Endothelial cell of umbilical vein (primary cell): Measurements from ENCODE around the gene P4HB.

Experiments used
- EZH2 ChIP-seq: IDR thresholded peaks from 2 replicates; pipeline ENCODE4 v1.6.1; 2012; ENCODE audit warnings: borderline replicate concordance, low read depth, mild to moderate bottlenecking, moderate library complexity, low read length, inconsistent platforms; ENCODE audit not compliant: severe bottlenecking
- GATA2 ChIP-seq: IDR thresholded peaks from 2 replicates; pipeline ENCODE4 v1.7.0; 2011; ENCODE audit warnings: low read depth, mild to moderate bottlenecking, moderate library complexity, mixed read lengths, low read length; ENCODE audit not compliant: insufficient read length, insufficient read depth
- JUN ChIP-seq: IDR thresholded peaks from 2 replicates; pipeline ENCODE4 v1.6.1; 2011; ENCODE audit warnings: borderline replicate concordance, low read depth; ENCODE audit not compliant: insufficient read length, insufficient read depth
- POLR2A ChIP-seq: IDR thresholded peaks from 2 replicates; pipeline ENCODE4 v1.6.1; 2012; ENCODE audit warnings: low read depth, mild to moderate bottlenecking, control low read depth, low read length
- POLR2AphosphoS5 ChIP-seq: IDR thresholded peaks from 2 replicates; pipeline ENCODE4 v1.6.1; 2012; ENCODE audit warnings: low read depth, mild to moderate bottlenecking, control low read depth, low read length, moderate library complexity; ENCODE audit not compliant: insufficient read depth
- TF ChIP-seq, protein P1 (sequence below), 2 donors: IDR thresholded peaks; 1 replicate in 1 of 2; 2 replicates in 1 of 2; pipeline ENCODE4 v1.5.1; 2011; ENCODE audit warnings: low read length in 2 of 2, mild to moderate bottlenecking in 2 of 2, moderate library complexity in 2 of 2, control low read depth in 1 of 2, inconsistent platforms in 1 of 2, low read depth in 1 of 2; ENCODE audit not compliant: insufficient read depth in 1 of 2; ENCODE audit errors: extremely low read depth in 1 of 2

DNA sequence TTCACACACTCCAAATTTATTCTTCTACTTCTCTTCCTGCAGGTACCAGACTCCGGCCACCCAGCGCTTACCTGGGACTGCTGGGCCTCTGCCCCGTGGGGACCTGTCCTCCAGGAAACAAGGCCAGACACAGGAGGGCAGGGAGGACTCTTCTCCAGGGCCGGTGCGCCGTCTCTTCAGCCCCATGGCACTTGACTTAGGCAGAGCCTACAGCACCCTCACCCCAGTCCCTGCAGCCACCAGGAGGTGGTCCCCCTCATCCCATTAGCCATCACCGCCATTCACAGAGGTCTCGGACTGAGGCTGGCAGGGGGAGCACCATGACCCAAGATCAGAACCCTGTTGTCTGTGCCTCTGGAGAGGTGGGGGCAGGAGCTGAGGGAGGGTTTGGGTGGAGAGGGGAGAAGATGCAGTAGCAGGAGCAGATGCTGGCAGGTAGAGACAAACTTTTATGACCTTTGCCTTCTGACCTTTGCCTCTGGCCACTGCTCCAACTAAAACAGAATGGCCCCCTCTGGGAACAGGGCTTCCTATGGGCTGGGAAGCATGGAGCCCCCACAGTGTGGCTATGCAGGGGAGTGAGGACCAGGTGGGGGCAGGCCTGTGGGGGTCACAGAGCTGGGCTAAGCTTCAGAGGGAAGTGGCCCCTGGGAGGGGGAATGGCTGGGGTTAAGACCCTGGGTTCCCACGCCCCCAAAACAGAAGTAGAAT, 58.1 kb downstream of the P4HB start:
- TF ChIP-seq EZH2 (no peak), POLR2A (no peak), POLR2AphosphoS5 (no peak), JUN (no peak), GATA2 (no peak)
- TF ChIP-seq, protein P1, sequence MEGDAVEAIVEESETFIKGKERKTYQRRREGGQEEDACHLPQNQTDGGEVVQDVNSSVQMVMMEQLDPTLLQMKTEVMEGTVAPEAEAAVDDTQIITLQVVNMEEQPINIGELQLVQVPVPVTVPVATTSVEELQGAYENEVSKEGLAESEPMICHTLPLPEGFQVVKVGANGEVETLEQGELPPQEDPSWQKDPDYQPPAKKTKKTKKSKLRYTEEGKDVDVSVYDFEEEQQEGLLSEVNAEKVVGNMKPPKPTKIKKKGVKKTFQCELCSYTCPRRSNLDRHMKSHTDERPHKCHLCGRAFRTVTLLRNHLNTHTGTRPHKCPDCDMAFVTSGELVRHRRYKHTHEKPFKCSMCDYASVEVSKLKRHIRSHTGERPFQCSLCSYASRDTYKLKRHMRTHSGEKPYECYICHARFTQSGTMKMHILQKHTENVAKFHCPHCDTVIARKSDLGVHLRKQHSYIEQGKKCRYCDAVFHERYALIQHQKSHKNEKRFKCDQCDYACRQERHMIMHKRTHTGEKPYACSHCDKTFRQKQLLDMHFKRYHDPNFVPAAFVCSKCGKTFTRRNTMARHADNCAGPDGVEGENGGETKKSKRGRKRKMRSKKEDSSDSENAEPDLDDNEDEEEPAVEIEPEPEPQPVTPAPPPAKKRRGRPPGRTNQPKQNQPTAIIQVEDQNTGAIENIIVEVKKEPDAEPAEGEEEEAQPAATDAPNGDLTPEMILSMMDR (IDR thresholded peaks at IDR 0.05; ENCODE audit: extremely low read depth in 1 of 2, insufficient read depth in 1 of 2, low read depth in 1 of 2, low read length in 2 of 2), result no peak
